HepG2 (cell line): ENCODE results near the gene IQCE. TPM values are rescaled to one million over a fixed set of nuclear protein-coding genes. Genes with fewer than 3 reads are reported as not detected.

Experiments
- AKAP8 ChIP-seq: sonication (generic); formaldehyde crosslinking; IDR thresholded peaks from 2 replicates; pipeline ENCODE4 v1.5.1; 2020; ENCODE audit warnings: mild to moderate bottlenecking, missing genetic modification reagents
- ESRRA ChIP-seq: sonication (generic); formaldehyde crosslinking; IDR thresholded peaks from 2 replicates; pipeline ENCODE4 v1.5.1; 2020; ENCODE audit warnings: mild to moderate bottlenecking, low read depth, missing genetic modification reagents
- HDAC2 ChIP-seq: sonication (generic); formaldehyde crosslinking; IDR thresholded peaks from 2 replicates; pipeline ENCODE4 v1.4.0; 2020; ENCODE audit warnings: missing genetic modification reagents
- KLF13 ChIP-seq: sonication (generic); formaldehyde crosslinking; IDR thresholded peaks from 2 replicates; pipeline ENCODE4 v1.4.0; 2020; ENCODE audit warnings: mild to moderate bottlenecking, missing genetic modification reagents
- MAFK ChIP-seq, 2 experiments: IDR thresholded peaks in 1 of 2; conservative IDR thresholded peaks in 1 of 2; 2 replicates each; pipeline ENCODE4 v1.6.1; 2011; ENCODE audit warnings: improper control_type of control experiment in 2 of 2, low read length in 2 of 2
- MYC ChIP-seq: sonication (generic); formaldehyde crosslinking; IDR thresholded peaks from 2 replicates; pipeline ENCODE4 v1.9.0; 2021; ENCODE audit warnings: missing genetic modification reagents, borderline replicate concordance
- NFKB2 ChIP-seq: sonication (generic); formaldehyde crosslinking; IDR thresholded peaks from 2 replicates; pipeline ENCODE4 v1.4.0; 2020; ENCODE audit warnings: missing genetic modification reagents, borderline replicate concordance
- PAX8 ChIP-seq: sonication (generic); formaldehyde crosslinking; IDR thresholded peaks from 2 replicates; pipeline ENCODE4 v1.8.0; 2022; ENCODE audit warnings: mild to moderate bottlenecking, missing genetic modification reagents, borderline replicate concordance
- SNAI1 ChIP-seq: sonication (generic); formaldehyde crosslinking; IDR thresholded peaks from 2 replicates; pipeline ENCODE4 v1.5.0; 2020; ENCODE audit warnings: mild to moderate bottlenecking, missing genetic modification reagents, borderline replicate concordance
- SNAPC2 ChIP-seq: sonication (generic); formaldehyde crosslinking; IDR thresholded peaks from 2 replicates; pipeline ENCODE4 v1.8.1; 2022; ENCODE audit warnings: mild to moderate bottlenecking, missing genetic modification reagents
- SRF ChIP-seq: IDR thresholded peaks from 2 replicates; pipeline ENCODE4 v1.6.1; 2011; ENCODE audit warnings: mild to moderate bottlenecking, low read depth, low read length, moderate library complexity
- TAF15 ChIP-seq: fragments of 200-400 bp; formaldehyde crosslinking; IDR thresholded peaks from one replicate; pipeline ENCODE4 v1.6.1; 2018; ENCODE audit warnings: mild to moderate bottlenecking, low read depth, low read length; ENCODE audit not compliant: poor library complexity, severe bottlenecking
- TCF7L2 ChIP-seq: IDR thresholded peaks from 2 replicates; pipeline ENCODE4 v1.6.1; 2011; ENCODE audit warnings: mild to moderate bottlenecking, low read depth, low read length, moderate library complexity
- ZNF446 ChIP-seq: sonication (generic); formaldehyde crosslinking; IDR thresholded peaks from 2 replicates; pipeline ENCODE4 v1.5.0; 2020; ENCODE audit warnings: mild to moderate bottlenecking, missing genetic modification reagents
- ZNF569 ChIP-seq: sonication (generic); formaldehyde crosslinking; IDR thresholded peaks from 2 replicates; pipeline ENCODE4 v1.5.0; 2020; ENCODE audit warnings: mild to moderate bottlenecking, missing genetic modification reagents, moderate library complexity, borderline replicate concordance
- polyA plus RNA-seq, 8 experiments: library from polyadenylated mRNA; depleted of rRNA in 3 of 8; stranded (reverse) in 7 of 8; unstranded in 1 of 8; fragments of >200 nt; fragmentation: Illumina TruSeq in 4 of 8; extraction: Trizol in 4 of 8; gene quantifications; 2 replicates each; pipeline versions ENCODE4 v1.2.1 to v1.2.3, GENCODE V29; 2011 to 2016; ENCODE audit warnings: low read depth in 4 of 8, missing spikeins in 1 of 8, mixed read lengths in 1 of 8; ENCODE audit not compliant: insufficient read depth in 1 of 8
- total RNA-seq, 5 experiments: library from RNA; depleted of rRNA; stranded (reverse); fragments of >200 nt; fragmentation: Illumina TruSeq; extraction: Trizol; gene quantifications; 2 replicates each; pipeline ENCODE4 v1.2.3, GENCODE V29; 2016; ENCODE audit warnings: low read depth in 1 of 5
- TF ChIP-seq, protein P1 (sequence below): sonication (generic); formaldehyde crosslinking; IDR thresholded peaks from 2 replicates; pipeline ENCODE4 v1.5.1; 2020; ENCODE audit warnings: missing genetic modification reagents, mild to moderate bottlenecking, borderline replicate concordance
- TF ChIP-seq, protein P2 (sequence below): sonication (generic); formaldehyde crosslinking; IDR thresholded peaks from 2 replicates; pipeline ENCODE4 v1.9.0; 2022; ENCODE audit warnings: missing genetic modification reagents, mild to moderate bottlenecking, borderline replicate concordance
- TF ChIP-seq, protein P3 (sequence below): sonication (generic); formaldehyde crosslinking; IDR thresholded peaks from 2 replicates; pipeline ENCODE4 v1.8.1; 2023; ENCODE audit warnings: missing genetic modification reagents, inconsistent platforms, borderline replicate concordance

The IQCE gene
- total and polyA plus RNA-seq, 2 of the 13 experiments (the other 11 are each of a cell fraction or from before 2014, with no cell fraction given), result 1.5 to 2.5 TPM

DNA sequence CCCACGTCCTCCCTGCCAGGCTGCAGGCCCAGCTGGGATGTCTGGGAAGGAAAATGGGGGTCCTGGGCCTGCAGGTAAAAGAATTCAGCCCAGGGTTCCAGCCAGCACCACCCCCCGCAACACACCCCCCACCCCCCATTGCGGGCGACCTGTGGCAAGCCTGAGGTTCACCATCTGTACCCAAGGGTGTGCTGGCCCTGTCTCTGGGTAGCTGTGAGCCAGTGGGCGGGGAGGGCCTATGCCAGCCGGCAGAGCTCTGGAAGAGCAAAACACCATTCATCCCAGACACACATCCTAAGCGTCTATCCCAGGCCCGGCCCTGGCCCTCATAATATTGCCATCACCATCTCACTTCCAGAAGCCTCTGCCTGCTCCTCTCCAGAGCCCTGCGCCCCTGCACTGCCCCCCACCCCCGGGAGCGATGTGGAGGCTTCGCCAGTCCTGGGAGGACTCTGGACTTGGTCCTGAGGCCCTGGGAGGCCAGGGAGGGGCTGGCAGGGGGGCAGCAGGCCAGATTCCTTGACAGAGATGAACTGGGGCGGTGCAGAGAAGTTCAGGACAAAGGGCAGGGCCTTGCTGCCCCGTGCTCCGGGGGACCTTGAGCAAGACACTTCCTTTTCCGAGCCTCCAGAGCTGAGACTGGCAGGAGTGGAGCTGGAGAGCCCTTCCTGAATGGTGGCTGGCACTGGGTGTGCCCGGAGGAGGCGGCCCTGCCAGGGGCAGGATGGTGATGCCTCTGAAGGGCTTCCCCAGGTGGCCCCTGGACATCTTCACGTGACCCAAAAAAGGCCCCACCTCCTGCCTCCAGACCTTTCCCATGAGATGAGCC, 64.3 kb downstream of the IQCE start (continued):
- TF ChIP-seq, protein P1, sequence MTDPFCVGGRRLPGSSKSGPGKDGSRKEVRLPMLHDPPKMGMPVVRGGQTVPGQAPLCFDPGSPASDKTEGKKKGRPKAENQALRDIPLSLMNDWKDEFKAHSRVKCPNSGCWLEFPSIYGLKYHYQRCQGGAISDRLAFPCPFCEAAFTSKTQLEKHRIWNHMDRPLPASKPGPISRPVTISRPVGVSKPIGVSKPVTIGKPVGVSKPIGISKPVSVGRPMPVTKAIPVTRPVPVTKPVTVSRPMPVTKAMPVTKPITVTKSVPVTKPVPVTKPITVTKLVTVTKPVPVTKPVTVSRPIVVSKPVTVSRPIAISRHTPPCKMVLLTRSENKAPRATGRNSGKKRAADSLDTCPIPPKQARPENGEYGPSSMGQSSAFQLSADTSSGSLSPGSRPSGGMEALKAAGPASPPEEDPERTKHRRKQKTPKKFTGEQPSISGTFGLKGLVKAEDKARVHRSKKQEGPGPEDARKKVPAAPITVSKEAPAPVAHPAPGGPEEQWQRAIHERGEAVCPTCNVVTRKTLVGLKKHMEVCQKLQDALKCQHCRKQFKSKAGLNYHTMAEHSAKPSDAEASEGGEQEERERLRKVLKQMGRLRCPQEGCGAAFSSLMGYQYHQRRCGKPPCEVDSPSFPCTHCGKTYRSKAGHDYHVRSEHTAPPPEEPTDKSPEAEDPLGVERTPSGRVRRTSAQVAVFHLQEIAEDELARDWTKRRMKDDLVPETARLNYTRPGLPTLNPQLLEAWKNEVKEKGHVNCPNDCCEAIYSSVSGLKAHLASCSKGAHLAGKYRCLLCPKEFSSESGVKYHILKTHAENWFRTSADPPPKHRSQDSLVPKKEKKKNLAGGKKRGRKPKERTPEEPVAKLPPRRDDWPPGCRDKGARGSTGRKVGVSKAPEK (CRISPR knock-in tag), result no peak
- TF ChIP-seq, protein P2, sequence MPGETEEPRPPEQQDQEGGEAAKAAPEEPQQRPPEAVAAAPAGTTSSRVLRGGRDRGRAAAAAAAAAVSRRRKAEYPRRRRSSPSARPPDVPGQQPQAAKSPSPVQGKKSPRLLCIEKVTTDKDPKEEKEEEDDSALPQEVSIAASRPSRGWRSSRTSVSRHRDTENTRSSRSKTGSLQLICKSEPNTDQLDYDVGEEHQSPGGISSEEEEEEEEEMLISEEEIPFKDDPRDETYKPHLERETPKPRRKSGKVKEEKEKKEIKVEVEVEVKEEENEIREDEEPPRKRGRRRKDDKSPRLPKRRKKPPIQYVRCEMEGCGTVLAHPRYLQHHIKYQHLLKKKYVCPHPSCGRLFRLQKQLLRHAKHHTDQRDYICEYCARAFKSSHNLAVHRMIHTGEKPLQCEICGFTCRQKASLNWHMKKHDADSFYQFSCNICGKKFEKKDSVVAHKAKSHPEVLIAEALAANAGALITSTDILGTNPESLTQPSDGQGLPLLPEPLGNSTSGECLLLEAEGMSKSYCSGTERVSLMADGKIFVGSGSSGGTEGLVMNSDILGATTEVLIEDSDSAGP (CRISPR knock-in tag), result peak; percentile 79; the same call in 1 of the 2 replicates
- TF ChIP-seq TCF7L2 (no peak), ZNF446 (CRISPR knock-in tag) (no peak), MYC (CRISPR knock-in tag) (peak; percentile 88), ESRRA (peak; percentile 91), SNAI1 (CRISPR knock-in tag) (peak; percentile 88), TAF15 (no peak), PAX8 (CRISPR knock-in tag) (no peak), AKAP8 (0 out of 2 replicates have a peak, but pooled peaks have one; percentile 42), SNAPC2 (no peak), ZNF569 (no peak), MAFK (conservative IDR thresholded peaks at IDR 0.05 in 1 of 2, IDR thresholded peaks at IDR 0.05 in 1 of 2; ENCODE audit: low read length in 2 of 2) (no peak), HDAC2 (peak; percentile 91), KLF13 (CRISPR knock-in tag) (no peak), SRF (no peak), NFKB2 (CRISPR knock-in tag) (peak; percentile 67; the same call in 1 of the 2 replicates)
- TF ChIP-seq, protein P3, sequence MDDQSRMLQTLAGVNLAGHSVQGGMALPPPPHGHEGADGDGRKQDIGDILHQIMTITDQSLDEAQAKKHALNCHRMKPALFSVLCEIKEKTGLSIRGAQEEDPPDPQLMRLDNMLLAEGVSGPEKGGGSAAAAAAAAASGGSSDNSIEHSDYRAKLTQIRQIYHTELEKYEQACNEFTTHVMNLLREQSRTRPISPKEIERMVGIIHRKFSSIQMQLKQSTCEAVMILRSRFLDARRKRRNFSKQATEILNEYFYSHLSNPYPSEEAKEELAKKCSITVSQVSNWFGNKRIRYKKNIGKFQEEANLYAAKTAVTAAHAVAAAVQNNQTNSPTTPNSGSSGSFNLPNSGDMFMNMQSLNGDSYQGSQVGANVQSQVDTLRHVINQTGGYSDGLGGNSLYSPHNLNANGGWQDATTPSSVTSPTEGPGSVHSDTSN (CRISPR knock-in tag), result no peak
